ENCODE data around the gene OPRD1.

The OPRD1 gene

GRCh38 chr1:28898405-28898881 is 86.5 kb downstream of the OPRD1 start:
- POLR2A ChIA-PET = interaction anchor here (1.3 kb wide), 1 partner anchor 16 kb away, joined by 4 read pairs; the partner anchor contains the start of gene EPB41
- TF ChIP-seq LEF1 (IDR thresholded peaks at IDR 0.05; ENCODE audit: borderline replicate concordance) = no peak
- no peak for TF ChIP-seq NFRKB (IDR thresholded peaks at IDR 0.05)
- TF ChIP-seq CTBP1 (IDR thresholded peaks at IDR 0.05; ENCODE audit: borderline replicate concordance) = no peak
- TF ChIP-seq ZNF384 (IDR thresholded peaks at IDR 0.05) = no peak
- DNase-seq (ENCODE audit: extremely low spot score) = no peak
- CTCF ChIA-PET = interaction anchor here (1.5 kb wide), 1 partner anchor 21 kb away, joined by 3 read pairs; no protein-coding TSS in a partner anchor

- TF ChIP-seq PKNOX1 (IDR thresholded peaks at IDR 0.05) (no peak), LEF1 (IDR thresholded peaks at IDR 0.05; ENCODE audit: borderline replicate concordance) (no peak), FOXK2 (IDR thresholded peaks at IDR 0.05) (no peak), ELF4 (IDR thresholded peaks at IDR 0.05) (no peak), L3MBTL2 (conservative IDR thresholded peaks at IDR 0.05) (no peak), NFRKB (IDR thresholded peaks at IDR 0.05) (no peak), FOXA1 (IDR thresholded peaks at IDR 0.05) (no peak), BHLHE40 (IDR thresholded peaks at IDR 0.05; ENCODE audit: borderline replicate concordance) (no peak), TARDBP (IDR thresholded peaks at IDR 0.05) (no peak)
- ChIA-PET CTCF (interaction anchor here (1.5 kb wide), 1 partner anchor 22 kb away, joined by 3 read pairs; no protein-coding TSS in a partner anchor), POLR2A (interaction anchor here (1.6 kb wide), 1 partner anchor 15 kb away, joined by 11 read pairs; the partner anchor contains the start of gene EPB41)
Observed at GRCh38 chr1:28899267-28899666, 87.3 kb downstream of the OPRD1 start.

GRCh38 chr1:28900562-28900961 is 88.6 kb downstream of the OPRD1 start:
- no peak for DNase-seq (ENCODE audit: extremely low spot score)
- TF ChIP-seq ELF4 (IDR thresholded peaks at IDR 0.05) (no peak), CTBP1 (IDR thresholded peaks at IDR 0.05; ENCODE audit: borderline replicate concordance) (no peak), SUZ12 (IDR thresholded peaks at IDR 0.05) (no peak), BHLHE40 (IDR thresholded peaks at IDR 0.05; ENCODE audit: borderline replicate concordance) (no peak)
- POLR2A ChIA-PET = interaction anchor here (1.6 kb wide), 1 partner anchor 14 kb away, joined by 11 read pairs; the partner anchor contains the start of gene EPB41
- CTCF ChIA-PET = interaction anchor here (0.7 kb wide), 2 partner anchors 116 to 346 kb away, joined by 3 to 4 read pairs; no protein-coding TSS in a partner anchor

More at GRCh38 chr1:28899267-28899666, 87.3 kb downstream of the OPRD1 start:
- DNase-seq (ENCODE audit: extremely low spot score) = no peak

GRCh38 chr1:28902738-28903137 is 90.8 kb downstream of the OPRD1 start:
- POLR2A ChIA-PET = interaction anchor here (1.1 to 2.4 kb wide), 2 partner anchors 9 to 11 kb away, joined by 4 to 12 read pairs; partner anchors contain the start of gene EPB41
- no peak for DNase-seq (ENCODE audit: extremely low spot score)
- TF ChIP-seq FOXK2 (IDR thresholded peaks at IDR 0.05) (no peak), HDGF (IDR thresholded peaks at IDR 0.05; ENCODE audit: borderline replicate concordance) (no peak), BHLHE40 (IDR thresholded peaks at IDR 0.05; ENCODE audit: borderline replicate concordance) (no peak), L3MBTL2 (conservative IDR thresholded peaks at IDR 0.05) (no peak), ARNT (IDR thresholded peaks at IDR 0.05) (no peak), ZNF384 (IDR thresholded peaks at IDR 0.05) (no peak), FOXM1 (IDR thresholded peaks at IDR 0.05; ENCODE audit: borderline replicate concordance) (no peak), LEF1 (IDR thresholded peaks at IDR 0.05; ENCODE audit: borderline replicate concordance) (no peak), ELF4 (IDR thresholded peaks at IDR 0.05) (no peak), FOXA1 (IDR thresholded peaks at IDR 0.05) (no peak), PKNOX1 (IDR thresholded peaks at IDR 0.05) (no peak), NFRKB (IDR thresholded peaks at IDR 0.05) (no peak), SUZ12 (IDR thresholded peaks at IDR 0.05) (no peak), TARDBP (IDR thresholded peaks at IDR 0.05) (no peak), SP1 (IDR thresholded peaks at IDR 0.05) (no peak), CTBP1 (IDR thresholded peaks at IDR 0.05; ENCODE audit: borderline replicate concordance) (no peak)
- CTCF ChIA-PET = interaction anchor here (0.5 kb wide), 1 partner anchor 142 kb away, joined by 5 read pairs; no protein-coding TSS in a partner anchor

GRCh38 chr1:28905921-28906666 is 94.1 kb downstream of the OPRD1 start:
- TF ChIP-seq ARNT (IDR thresholded peaks at IDR 0.05) = no peak
- TF ChIP-seq FOXM1 (IDR thresholded peaks at IDR 0.05; ENCODE audit: borderline replicate concordance) = no peak
- TF ChIP-seq L3MBTL2 (conservative IDR thresholded peaks at IDR 0.05) = no peak
- no peak for TF ChIP-seq SP1 (IDR thresholded peaks at IDR 0.05)
- no peak for TF ChIP-seq PKNOX1 (IDR thresholded peaks at IDR 0.05)
- ChIA-PET POLR2A (interaction anchor here (2.1 kb wide), 1 partner anchor 8 kb away, joined by 6 read pairs; the partner anchor contains the start of gene EPB41), CTCF (interaction anchor here (0.8 kb wide), 1 partner anchor 58 kb away, joined by 3 read pairs; no protein-coding TSS in a partner anchor)
- DNase-seq (ENCODE audit: extremely low spot score) = no peak

GRCh38 chr1:28909198-28909597 is 97.2 kb downstream of the OPRD1 start:
- ChIA-PET POLR2A (no interaction called here), CTCF (no interaction called here)
- no peak for TF ChIP-seq PKNOX1 (IDR thresholded peaks at IDR 0.05)
- no peak for TF ChIP-seq L3MBTL2 (conservative IDR thresholded peaks at IDR 0.05)
- no peak for TF ChIP-seq FOXA1 (IDR thresholded peaks at IDR 0.05)
- no peak for TF ChIP-seq ELF4 (IDR thresholded peaks at IDR 0.05)
- no peak for TF ChIP-seq BHLHE40 (IDR thresholded peaks at IDR 0.05; ENCODE audit: borderline replicate concordance)
- TF ChIP-seq ZNF384 (IDR thresholded peaks at IDR 0.05) = no peak
- no peak for TF ChIP-seq SP1 (IDR thresholded peaks at IDR 0.05)
- no peak for TF ChIP-seq CTBP1 (IDR thresholded peaks at IDR 0.05; ENCODE audit: borderline replicate concordance)
- TF ChIP-seq NFRKB (IDR thresholded peaks at IDR 0.05) = no peak
- no peak for TF ChIP-seq ARNT (IDR thresholded peaks at IDR 0.05)
- no peak for TF ChIP-seq FOXM1 (IDR thresholded peaks at IDR 0.05; ENCODE audit: borderline replicate concordance)
- no peak for TF ChIP-seq FOXK2 (IDR thresholded peaks at IDR 0.05)
- no peak for TF ChIP-seq LEF1 (IDR thresholded peaks at IDR 0.05; ENCODE audit: borderline replicate concordance)
- no peak for TF ChIP-seq HDGF (IDR thresholded peaks at IDR 0.05; ENCODE audit: borderline replicate concordance)
- TF ChIP-seq SUZ12 (IDR thresholded peaks at IDR 0.05) = no peak
- TF ChIP-seq TARDBP (IDR thresholded peaks at IDR 0.05) = no peak
- no peak for DNase-seq (ENCODE audit: extremely low spot score)

Data from HEK293T (cell line).